CD4-positive, CD25-positive, alpha-beta regulatory T cell (primary cell): Measurements from ENCODE around the gene SLC9A6. TPM values are rescaled to one million over a fixed set of nuclear protein-coding genes. Genes with fewer than 3 reads are reported as not detected.

ENCODE experiments used
- ATAC-seq, 2 donors: fragments of 150-1000 bp; cut with Tn5 transposase; one replicate each; pipeline ENCODE4 v1.10.0; 2021; ENCODE audit warnings: low read depth in 2 of 2, moderate number of reproducible peaks in 2 of 2, moderate library complexity in 1 of 2
- DNase-seq, 3 donors: peaks; one replicate each; pipeline versions ENCODE4 v3.0.0 to v3.0.0-alpha.2; 2012 to 2022; ENCODE audit warnings: mixed read lengths in 1 of 3
- H3K27ac ChIP-seq: one replicate; pipeline ENCODE4 v1.7.0; 2013; ENCODE audit warnings: mild to moderate bottlenecking, low read length; ENCODE audit not compliant: insufficient read depth, poor library complexity, severe bottlenecking
- H3K27me3 ChIP-seq: one replicate; pipeline ENCODE4 v1.7.0; 2013; ENCODE audit warnings: low read length; ENCODE audit not compliant: control insufficient read depth, insufficient read depth
- H3K36me3 ChIP-seq: one replicate; pipeline ENCODE4 v1.7.0; 2013; ENCODE audit warnings: mild to moderate bottlenecking, low read length, moderate library complexity; ENCODE audit not compliant: control insufficient read depth, insufficient read depth
- H3K4me1 ChIP-seq: 2 replicates; pipeline ENCODE4 v1.7.0; 2013; ENCODE audit warnings: mild to moderate bottlenecking, low read length; ENCODE audit not compliant: insufficient read depth, control insufficient read depth, poor library complexity, severe bottlenecking
- H3K4me3 ChIP-seq: one replicate; pipeline ENCODE4 v1.7.0; 2013; ENCODE audit warnings: low read depth, mild to moderate bottlenecking, low read length, moderate library complexity
- H3K9me3 ChIP-seq, 2 experiments: 1 replicate in 1 of 2; 2 replicates in 1 of 2; pipeline ENCODE4 v1.7.0; 2013; ENCODE audit warnings: low read length in 2 of 2, mild to moderate bottlenecking in 1 of 2, moderate library complexity in 1 of 2; ENCODE audit not compliant: control insufficient read depth in 2 of 2
- H3K27ac Mint-ChIP-seq, 3 donors: one replicate each; pipeline ENCODE4 v1.8.0; 2020 to 2022; ENCODE audit warnings: mild to moderate bottlenecking in 3 of 3, mixed read lengths in 3 of 3, moderate library complexity in 2 of 3
- H3K27me3 Mint-ChIP-seq: one replicate; pipeline ENCODE4 v1.8.0; 2022; ENCODE audit warnings: mild to moderate bottlenecking, mixed read lengths
- H3K36me3 Mint-ChIP-seq: one replicate; pipeline ENCODE4 v1.8.0; 2020; ENCODE audit warnings: mixed read lengths
- H3K4me1 Mint-ChIP-seq, 4 donors: one replicate each; pipeline ENCODE4 v1.8.0; 2020 to 2022; ENCODE audit warnings: mixed read lengths in 4 of 4, mild to moderate bottlenecking in 1 of 4
- H3K4me3 Mint-ChIP-seq, 4 donors: one replicate each; pipeline ENCODE4 v1.8.0; 2020 to 2022; ENCODE audit warnings: mild to moderate bottlenecking in 4 of 4, mixed read lengths in 4 of 4, moderate library complexity in 3 of 4
- H3K9me3 Mint-ChIP-seq, 7 donors: one replicate each; pipeline ENCODE4 v1.8.0; 2020 to 2022; ENCODE audit warnings: mixed read lengths in 7 of 7, mild to moderate bottlenecking in 3 of 7, moderate library complexity in 2 of 7
- polyA plus RNA-seq, 4 donors: library from polyadenylated mRNA; unstranded; fragments of 300-500 nt; fragmentation: Illumina TruSeq; gene quantifications; one replicate each; pipeline ENCODE4 v1.2.3, GENCODE V29; 2021
- total RNA-seq: library from RNA; stranded (reverse); gene quantifications from one replicate; pipeline ENCODE4 v1.2.3, GENCODE V29; 2022

Gene SLC9A6
- total and polyA plus RNA-seq, 5 donors from 2014 or later = 17.2 to 20.0 (median 18.8) TPM

DNA sequence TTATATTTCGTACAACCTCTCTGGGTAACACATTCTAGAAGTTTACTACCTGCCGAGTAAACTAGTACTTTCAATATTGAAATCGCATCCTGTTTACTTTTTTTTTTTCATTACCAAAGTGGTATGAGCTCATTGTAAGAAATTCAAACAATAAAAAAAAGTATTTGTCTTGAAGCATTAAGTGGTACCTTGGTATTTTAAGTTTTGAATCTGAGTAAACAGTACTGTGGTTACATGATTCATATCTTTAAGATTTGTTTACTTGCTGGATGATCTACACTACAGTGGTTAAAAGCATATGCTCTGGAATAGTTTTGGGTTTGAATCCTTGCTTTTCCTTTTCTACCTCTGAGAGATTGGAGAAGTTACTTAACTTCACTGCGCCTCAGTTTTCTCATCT, 7.6 kb upstream of the SLC9A6 start:
- Mint-ChIP-seq H3K36me3 (no peaks in the 10 kb centered on the region), H3K4me3 (peak overlapping the region in 3 of 4 donors; percentile 24 to 88 (median 63)), H3K27ac (peak overlapping the region; percentile 54 to 94 (median 81)), H3K27me3 (no peaks in the 10 kb centered on the region), H3K4me1 (peaks cover 9 to 44% (median 21%) of the 10 kb centered on the region in 4 donors), H3K9me3 (peaks cover 0 to 3% (median 0%) of the 10 kb centered on the region in 7 donors)
- peak in 2 of 3 donors; percentile 8 to 54 for DNase-seq
- Histone ChIP-seq H3K4me1 (peaks cover 24% of the 10 kb centered on the region), H3K4me3 (peak overlapping the region; percentile 48), H3K27ac (peak overlapping the region; percentile 65), H3K9me3 (no peaks in the 10 kb centered on the region), H3K27me3 (no peaks in the 10 kb centered on the region), H3K36me3 (no peaks in the 10 kb centered on the region)
- ATAC-seq = peak; percentile 15 to 22

GRCh38 chrX:135981010-135981409, 4.2 kb upstream of the SLC9A6 start:
- H3K27ac ChIP-seq = no peak overlapping the region

GRCh38 chrX:135981668-135982067, 3.6 kb upstream of the SLC9A6 start:
- H3K27ac Mint-ChIP-seq = peak overlapping the region in 2 of 3 donors; percentile 15 to 94
- no peaks in the 10 kb centered on the region for H3K27me3 Mint-ChIP-seq
- H3K4me3 Mint-ChIP-seq = peak overlapping the region in 2 of 4 donors; percentile 39 to 79

More at GRCh38 chrX:135981010-135981409, 4.2 kb upstream of the SLC9A6 start:
- Mint-ChIP-seq H3K4me1 (peaks cover 16 to 53% (median 35%) of the 10 kb centered on the region in 4 donors), H3K27me3 (no peaks in the 10 kb centered on the region), H3K4me3 (peak overlapping the region in 1 of 4 donors; percentile 39), H3K27ac (peak overlapping the region in 1 of 3 donors; percentile 80), H3K9me3 (peaks cover 0 to 2% (median 0%) of the 10 kb centered on the region in 7 donors), H3K36me3 (no peaks in the 10 kb centered on the region)
- Histone ChIP-seq H3K36me3 (no peaks in the 10 kb centered on the region), H3K9me3 (no peaks in the 10 kb centered on the region), H3K27me3 (no peaks in the 10 kb centered on the region), H3K4me3 (no peak overlapping the region), H3K4me1 (peaks cover 34% of the 10 kb centered on the region)
- no peak for DNase-seq
- ATAC-seq = no peak

DNA sequence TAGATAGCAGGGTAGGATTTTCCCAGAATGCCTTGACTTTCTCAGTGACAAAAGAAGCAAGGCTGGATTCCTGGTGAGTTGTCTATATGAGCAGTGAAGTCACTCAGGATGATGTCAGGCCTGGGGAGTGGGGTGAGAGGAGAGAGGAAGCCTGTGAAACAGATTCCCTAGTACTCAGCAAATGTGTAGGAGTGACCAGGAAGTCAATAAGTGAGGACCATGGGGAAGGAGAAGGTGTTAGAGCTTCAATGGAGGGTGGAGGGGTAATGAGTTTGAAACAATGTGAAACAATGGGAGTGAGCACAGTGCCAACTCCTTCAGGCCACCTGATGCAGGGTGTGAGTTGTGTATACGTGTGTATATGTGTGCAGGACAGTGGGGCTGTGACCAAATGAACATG, 2.4 kb upstream of the SLC9A6 start:
- Histone ChIP-seq H3K36me3 (no peaks in the 10 kb centered on the region), H3K27me3 (no peaks in the 10 kb centered on the region), H3K4me3 (peak overlapping the region; percentile 87), H3K27ac (no peak overlapping the region), H3K9me3 (no peaks in the 10 kb centered on the region), H3K4me1 (peaks cover 33% of the 10 kb centered on the region)
- peak overlapping the region; percentile 74 to 99 (median 82) for H3K27ac Mint-ChIP-seq
- peaks cover 0 to 2% (median 0%) of the 10 kb centered on the region in 7 donors for H3K9me3 Mint-ChIP-seq
- DNase-seq (no peak), ATAC-seq (no peak)
- no peaks in the 10 kb centered on the region for H3K36me3 Mint-ChIP-seq
- H3K27me3 Mint-ChIP-seq = no peaks in the 10 kb centered on the region
- peaks cover 16 to 54% (median 39%) of the 10 kb centered on the region in 4 donors for H3K4me1 Mint-ChIP-seq
- H3K4me3 Mint-ChIP-seq = peak overlapping the region; percentile 76 to 87 (median 82)

More at GRCh38 chrX:135981668-135982067, 3.6 kb upstream of the SLC9A6 start:
- H3K9me3 ChIP-seq = no peaks in the 10 kb centered on the region
- no peaks in the 10 kb centered on the region for H3K27me3 ChIP-seq
- Mint-ChIP-seq H3K36me3 (no peaks in the 10 kb centered on the region), H3K9me3 (peaks cover 0 to 2% (median 0%) of the 10 kb centered on the region in 7 donors), H3K4me1 (peaks cover 16 to 55% (median 36%) of the 10 kb centered on the region in 4 donors)
- no peak overlapping the region for H3K4me3 ChIP-seq
- peaks cover 37% of the 10 kb centered on the region for H3K4me1 ChIP-seq
- ATAC-seq = no peak
- H3K27ac ChIP-seq = no peak overlapping the region
- no peaks in the 10 kb centered on the region for H3K36me3 ChIP-seq
- DNase-seq = no peak

GRCh38 chrX:135984256-135984655, 979 bp upstream of the SLC9A6 start:
- DNase-seq (no peak), ATAC-seq (no peak)
- peak overlapping the region; percentile 74 to 99 (median 77) for H3K27ac Mint-ChIP-seq
- peak overlapping the region; percentile 74 for H3K27ac ChIP-seq
- H3K4me1 ChIP-seq = peaks cover 30% of the 10 kb centered on the region
- peak overlapping the region; percentile 80 to 93 (median 86) for H3K4me3 Mint-ChIP-seq
- no peaks in the 10 kb centered on the region for H3K36me3 Mint-ChIP-seq
- H3K4me1 Mint-ChIP-seq = peaks cover 17 to 58% (median 45%) of the 10 kb centered on the region in 4 donors
- H3K36me3 ChIP-seq = no peaks in the 10 kb centered on the region
- H3K9me3 Mint-ChIP-seq = peaks cover 0 to 2% (median 0%) of the 10 kb centered on the region in 7 donors
- no peaks in the 10 kb centered on the region for H3K9me3 ChIP-seq
- H3K4me3 ChIP-seq = peak overlapping the region; percentile 87
- H3K27me3 ChIP-seq = no peaks in the 10 kb centered on the region
- no peaks in the 10 kb centered on the region for H3K27me3 Mint-ChIP-seq

DNA sequence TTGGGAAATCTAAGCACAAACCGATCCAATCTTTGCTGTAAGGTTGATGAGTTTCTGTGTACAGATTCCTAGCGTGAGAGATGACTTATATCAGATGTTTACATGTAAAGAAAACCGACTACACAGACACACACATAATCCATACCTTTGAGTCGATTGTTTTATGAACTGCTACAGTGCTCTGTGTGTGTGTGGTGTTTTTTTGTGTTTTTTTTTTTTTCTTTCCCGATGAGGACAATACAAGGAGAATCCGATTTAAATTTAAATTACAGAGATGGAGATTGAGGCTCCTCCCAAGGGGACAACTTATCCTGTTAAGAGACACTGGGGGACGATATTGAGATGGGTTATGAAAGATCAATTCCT, 461 bp upstream of the SLC9A6 start:
- Histone ChIP-seq H3K4me1 (peaks cover 30% of the 10 kb centered on the region), H3K27ac (peak overlapping the region; percentile 74), H3K27me3 (no peaks in the 10 kb centered on the region), H3K9me3 (no peaks in the 10 kb centered on the region), H3K4me3 (peak overlapping the region; percentile 87), H3K36me3 (no peaks in the 10 kb centered on the region)
- DNase-seq (no peak), ATAC-seq (no peak)
- H3K4me1 Mint-ChIP-seq = peaks cover 17 to 63% (median 47%) of the 10 kb centered on the region in 4 donors
- H3K9me3 Mint-ChIP-seq = peaks cover 0 to 2% (median 0%) of the 10 kb centered on the region in 7 donors
- H3K36me3 Mint-ChIP-seq = peaks cover 3% of the 10 kb centered on the region
- H3K4me3 Mint-ChIP-seq = peak overlapping the region; percentile 80 to 93 (median 86)
- no peaks in the 10 kb centered on the region for H3K27me3 Mint-ChIP-seq
- H3K27ac Mint-ChIP-seq = peak overlapping the region; percentile 74 to 99 (median 77)

DNA sequence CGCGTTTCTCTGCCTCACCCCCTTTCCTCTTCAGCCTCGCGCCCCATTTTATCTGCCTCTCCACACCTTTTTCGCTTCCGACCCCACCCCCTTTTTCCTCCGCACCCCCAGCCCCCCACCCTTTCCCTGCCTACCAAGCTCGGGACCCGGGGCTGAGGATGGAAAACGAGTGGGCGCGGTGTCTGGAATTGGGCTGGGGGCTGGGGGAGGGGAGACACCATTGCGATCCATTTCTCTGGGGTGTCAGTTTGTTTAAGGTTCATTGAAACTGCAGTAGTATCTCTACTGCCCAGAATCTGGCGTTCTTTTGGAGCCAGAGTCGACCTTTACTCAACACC, 707 bp downstream of the SLC9A6 start:
- no peaks in the 10 kb centered on the region for H3K27me3 Mint-ChIP-seq
- H3K36me3 Mint-ChIP-seq = peaks cover 3% of the 10 kb centered on the region
- H3K27ac Mint-ChIP-seq = peak overlapping the region; percentile 74 to 91 (median 88)
- DNase-seq (peak in 1 of 3 donors; percentile 3), ATAC-seq (no peak)
- H3K9me3 Mint-ChIP-seq = peaks cover 0 to 2% (median 0%) of the 10 kb centered on the region in 7 donors
- H3K27me3 ChIP-seq = no peaks in the 10 kb centered on the region
- peak overlapping the region; percentile 80 to 96 (median 90) for H3K4me3 Mint-ChIP-seq
- H3K9me3 ChIP-seq = no peaks in the 10 kb centered on the region
- H3K4me1 ChIP-seq = peaks cover 30% of the 10 kb centered on the region
- peak overlapping the region; percentile 79 for H3K4me3 ChIP-seq
- peak overlapping the region; percentile 74 for H3K27ac ChIP-seq
- H3K4me1 Mint-ChIP-seq = peaks cover 15 to 63% (median 47%) of the 10 kb centered on the region in 4 donors
- H3K36me3 ChIP-seq = no peaks in the 10 kb centered on the region

DNA sequence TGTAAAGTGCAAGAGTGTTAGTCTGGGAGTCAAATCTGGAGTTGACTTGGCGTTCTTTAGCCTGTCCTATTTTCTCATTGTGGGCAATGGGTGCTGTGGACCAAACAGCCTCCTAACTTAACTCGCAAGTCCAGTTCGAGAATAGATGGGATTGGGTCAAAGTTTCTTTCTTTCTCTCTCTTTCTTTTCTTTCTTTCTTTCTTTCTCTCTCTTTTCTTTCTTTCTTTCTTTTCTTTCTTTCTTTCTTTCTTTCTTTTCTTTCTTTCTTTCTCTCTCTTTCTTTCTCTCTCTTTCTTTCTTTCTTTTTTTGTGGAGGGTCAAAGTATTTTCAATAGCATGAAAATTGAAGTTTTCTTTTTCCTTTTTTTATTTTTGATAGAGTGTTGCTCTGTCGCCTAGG, 3.0 kb downstream of the SLC9A6 start:
- Mint-ChIP-seq H3K27ac (no peak overlapping the region), H3K9me3 (peaks cover 0 to 2% (median 0%) of the 10 kb centered on the region in 7 donors), H3K27me3 (no peaks in the 10 kb centered on the region), H3K4me1 (peaks cover 25 to 61% (median 47%) of the 10 kb centered on the region in 4 donors), H3K4me3 (peak overlapping the region in 2 of 4 donors; percentile 27 to 42), H3K36me3 (peaks cover 7% of the 10 kb centered on the region)
- Histone ChIP-seq H3K27ac (no peak overlapping the region), H3K36me3 (no peaks in the 10 kb centered on the region), H3K9me3 (no peaks in the 10 kb centered on the region), H3K4me1 (peaks cover 26% of the 10 kb centered on the region), H3K4me3 (no peak overlapping the region), H3K27me3 (no peaks in the 10 kb centered on the region)
- ATAC-seq (no peak), DNase-seq (no peak)
